HG02798 (cell line): ENCODE data around the gene FBLN2.

Source experiments
- ATAC-seq: cut with Tn5 transposase; IDR thresholded peaks from one replicate; pipeline ENCODE4 v1.9.1; 2021; ENCODE audit warnings: mild to moderate bottlenecking; ENCODE audit not compliant: unreplicated experiment, poor library complexity

FBLN2 gene

GRCh38 chr3:13563321-13563720 lies 14.4 kb downstream of the FBLN2 start:
- ATAC-seq: no peak

- ATAC-seq: no peak
Measured at GRCh38 chr3:13563911-13564310, 15.0 kb downstream of the FBLN2 start.

- no peak for ATAC-seq
Measured at GRCh38 chr3:13564751-13565560, 16.0 kb downstream of the FBLN2 start.

GRCh38 chr3:13565581-13566452 lies 16.9 kb downstream of the FBLN2 start:
- ATAC-seq: no peak

GRCh38 chr3:13566453-13566748 lies 17.5 kb downstream of the FBLN2 start:
- ATAC-seq: no peak

GRCh38 chr3:13566769-13567310 lies 17.9 kb downstream of the FBLN2 start:
- no peak for ATAC-seq

- ATAC-seq: no peak
Measured at GRCh38 chr3:13567684-13568514, 19.0 kb downstream of the FBLN2 start.

GRCh38 chr3:13568515-13569028 lies 19.6 kb downstream of the FBLN2 start:
- no peak for ATAC-seq

- ATAC-seq: no peak
Measured at GRCh38 chr3:13569201-13569600, 20.3 kb downstream of the FBLN2 start.

GRCh38 chr3:13569641-13570390 lies 20.9 kb downstream of the FBLN2 start:
- no peak for ATAC-seq

- ATAC-seq: no peak
Measured at GRCh38 chr3:13570391-13571194, 21.7 kb downstream of the FBLN2 start.

- ATAC-seq: no peak
Measured at GRCh38 chr3:13571264-13571663, 22.3 kb downstream of the FBLN2 start.

- no peak for ATAC-seq
Measured at GRCh38 chr3:13571831-13572750, 23.2 kb downstream of the FBLN2 start.

- ATAC-seq: no peak
Measured at GRCh38 chr3:13572926-13573623, 24.1 kb downstream of the FBLN2 start.

- no peak for ATAC-seq
Measured at GRCh38 chr3:13574083-13574797, 25.3 kb downstream of the FBLN2 start.

GRCh38 chr3:13574798-13575451 lies 26.0 kb downstream of the FBLN2 start:
- ATAC-seq: no peak
